Cardiac fibroblast (primary cell): ENCODE results near the gene GCLC.
A peak's percentile ranks its signal among the peaks of the same experiment; 100 is the strongest.

ENCODE experiments used
- DNase-seq, 2 donors: peaks; one replicate each; pipeline versions ENCODE4 v3.0.0 to v3.0.0-alpha.2; 2010; ENCODE audit warnings: low read depth in 2 of 2
- H3K4me3 ChIP-seq, 2 donors: replicated peaks in 1 of 2; 1 replicate in 1 of 2; 2 replicates in 1 of 2; pipeline ENCODE4 v1.5.1; 2011; ENCODE audit warnings: low read depth in 2 of 2, low read length in 2 of 2, mild to moderate bottlenecking in 2 of 2, moderate library complexity in 1 of 2
- CTCF ChIP-seq: IDR thresholded peaks from one replicate; pipeline ENCODE4 v1.5.1; 2011; ENCODE audit warnings: low read depth, mild to moderate bottlenecking, low read length, inconsistent platforms

The GCLC gene

GRCh38 chr6:53585208-53585900, 40.5 kb upstream of the GCLC start:
- TF ChIP-seq CTCF = no peak
- no peak overlapping the region for H3K4me3 ChIP-seq
- no peak for DNase-seq

- no peak for TF ChIP-seq CTCF
- H3K4me3 ChIP-seq = no peak overlapping the region
- DNase-seq = no peak
Observed at GRCh38 chr6:53584726-53585125, 39.8 kb upstream of the GCLC start.

- no peak for DNase-seq
- no peak for TF ChIP-seq CTCF
- H3K4me3 ChIP-seq = no peak overlapping the region
Observed at GRCh38 chr6:53583451-53583850, 38.5 kb upstream of the GCLC start.

- TF ChIP-seq CTCF = no peak
Observed at GRCh38 chr6:53582963-53583362, 38.1 kb upstream of the GCLC start.

GRCh38 chr6:53581856-53582255, 37.0 kb upstream of the GCLC start:
- DNase-seq = no peak
- H3K4me3 ChIP-seq = no peak overlapping the region
- no peak for TF ChIP-seq CTCF

More at GRCh38 chr6:53582963-53583362, 38.1 kb upstream of the GCLC start:
- DNase-seq = peak in 1 of 2 donors; percentile 18
- H3K4me3 ChIP-seq = no peak overlapping the region

- peak; percentile 24 to 55 for DNase-seq
Observed at GRCh38 chr6:53581173-53581773, 36.4 kb upstream of the GCLC start.

More at GRCh38 chr6:53581173-53581773, 36.4 kb upstream of the GCLC start:
- no peak for TF ChIP-seq CTCF
- H3K4me3 ChIP-seq = no peak overlapping the region
